HFFc6 (cell line): Measurements from ENCODE around the gene SNX15. TPM values are rescaled to one million over a fixed set of nuclear protein-coding genes. Genes with fewer than 3 reads are reported as not detected.
"Not testable (repeated sequence)": the region's sequence is repeated elsewhere in the genome, so short reads cannot be mapped to it uniquely, and the experiment has no call there.

Source experiments
- DNase-seq: peaks from one replicate; pipeline ENCODE4 v3.0.0-alpha.2; 2018
- H3K27ac Mint-ChIP-seq: 2 replicates; pipeline ENCODE4 v1.8.0; 2020; ENCODE audit warnings: mild to moderate bottlenecking, mixed read lengths
- H3K27me3 Mint-ChIP-seq: 2 replicates; pipeline ENCODE4 v1.8.0; 2021; ENCODE audit warnings: mild to moderate bottlenecking, moderate library complexity, mixed read lengths; ENCODE audit not compliant: insufficient read depth
- H3K36me3 Mint-ChIP-seq: 2 replicates; pipeline ENCODE4 v1.8.0; 2021; ENCODE audit warnings: low read depth, mixed read lengths
- H3K4me1 Mint-ChIP-seq: 2 replicates; pipeline ENCODE4 v1.8.0; 2020; ENCODE audit warnings: low read depth, mixed read lengths
- H3K4me3 Mint-ChIP-seq: 2 replicates; pipeline ENCODE4 v1.8.0; 2020; ENCODE audit warnings: mild to moderate bottlenecking, moderate library complexity, mixed read lengths
- H3K9me3 Mint-ChIP-seq: 2 replicates; pipeline ENCODE4 v1.8.0; 2020; ENCODE audit warnings: mild to moderate bottlenecking, mixed read lengths
- CTCF ChIP-seq: fragments of 200-600 bp; sonication (generic); IDR thresholded peaks from 2 replicates; pipeline ENCODE4 v1.5.0; 2021; ENCODE audit warnings: antibody characterized with exemption, mild to moderate bottlenecking
- total RNA-seq, 6 experiments: library from RNA; stranded (reverse); fragmentation: NEBNext Ultra II Directional; extraction: Animal tissue kit (Norgen Biotek cat#: 25700); gene quantifications; 2 replicates in 1 of 6; 3 replicates in 5 of 6; pipeline ENCODE4 v1.2.3, GENCODE V29; 2021

SNX15 gene
- total RNA-seq, 6 experiments from 2014 or later = 18.7 to 26.6 (median 25.0) TPM

- H3K36me3 Mint-ChIP-seq = no peaks in the 10 kb centered on the region
- no peak for TF ChIP-seq CTCF
- peaks cover 4% of the 10 kb centered on the region; the same call in 1 of the 2 replicates for H3K27me3 Mint-ChIP-seq
- no peak for DNase-seq
- H3K4me1 Mint-ChIP-seq = peaks cover 14% of the 10 kb centered on the region
- no peak overlapping the region for H3K27ac Mint-ChIP-seq
- H3K4me3 Mint-ChIP-seq = no peak overlapping the region
- H3K9me3 Mint-ChIP-seq = no peaks in the 10 kb centered on the region
Observed at GRCh38 chr11:64999478-64999877, 27.8 kb upstream of the SNX15 start.

GRCh38 chr11:65002706-65003105 lies 24.5 kb upstream of the SNX15 start:
- H3K27me3 Mint-ChIP-seq = peaks cover 3% of the 10 kb centered on the region; the same call in 1 of the 2 replicates

GRCh38 chr11:65003282-65003681 lies 24.0 kb upstream of the SNX15 start:
- H3K36me3 Mint-ChIP-seq = no peaks in the 10 kb centered on the region
- no peak overlapping the region for H3K27ac Mint-ChIP-seq
- H3K27me3 Mint-ChIP-seq = peaks cover 3% of the 10 kb centered on the region; the same call in 1 of the 2 replicates
- DNase-seq = peak; percentile 39
- no peaks in the 10 kb centered on the region for H3K9me3 Mint-ChIP-seq
- H3K4me1 Mint-ChIP-seq = peaks cover 26% of the 10 kb centered on the region
- no peak for TF ChIP-seq CTCF
- H3K4me3 Mint-ChIP-seq = no peak overlapping the region

More at GRCh38 chr11:65002706-65003105, 24.5 kb upstream of the SNX15 start:
- Mint-ChIP-seq H3K9me3 (no peaks in the 10 kb centered on the region), H3K4me1 (peaks cover 21% of the 10 kb centered on the region), H3K27ac (no peak overlapping the region), H3K4me3 (no peak overlapping the region), H3K36me3 (no peaks in the 10 kb centered on the region)
- no peak for TF ChIP-seq CTCF
- no peak for DNase-seq

- DNase-seq, H3K27me3 Mint-ChIP-seq, H3K27ac Mint-ChIP-seq, H3K4me3 Mint-ChIP-seq, H3K36me3 Mint-ChIP-seq, H3K9me3 Mint-ChIP-seq: not testable (repeated sequence)
- H3K4me1 Mint-ChIP-seq = peaks cover 26% of the 10 kb centered on the region
Observed at GRCh38 chr11:65003968-65004367, 23.3 kb upstream of the SNX15 start.

GRCh38 chr11:65008016-65008415 lies 19.2 kb upstream of the SNX15 start:
- no peak overlapping the region for H3K4me3 Mint-ChIP-seq
- no peaks in the 10 kb centered on the region for H3K9me3 Mint-ChIP-seq
- TF ChIP-seq CTCF = no peak
- DNase-seq = no peak
- H3K27ac Mint-ChIP-seq = peak overlapping the region; percentile 95
- H3K27me3 Mint-ChIP-seq = peaks cover 4% of the 10 kb centered on the region; the same call in 1 of the 2 replicates
- no peaks in the 10 kb centered on the region for H3K36me3 Mint-ChIP-seq
- peaks cover 30% of the 10 kb centered on the region for H3K4me1 Mint-ChIP-seq

- Mint-ChIP-seq H3K9me3 (no peaks in the 10 kb centered on the region), H3K36me3 (no peaks in the 10 kb centered on the region), H3K27ac (no peak overlapping the region), H3K4me3 (no peak overlapping the region), H3K4me1 (peaks cover 35% of the 10 kb centered on the region), H3K27me3 (peaks cover 4% of the 10 kb centered on the region; the same call in 1 of the 2 replicates)
- TF ChIP-seq CTCF = no peak
- no peak for DNase-seq
Observed at GRCh38 chr11:65008873-65009272, 18.4 kb upstream of the SNX15 start.
